Mammary epithelial cell (primary cell): ENCODE results near the gene PEX5L.

Source experiments
- CTCF ChIP-seq, 2 donors: IDR thresholded peaks in 1 of 2; conservative IDR thresholded peaks in 1 of 2; 2 replicates each; pipeline ENCODE4 v1.5.1; 2011 to 2012; ENCODE audit warnings: inconsistent platforms in 2 of 2, low read length in 2 of 2, mild to moderate bottlenecking in 2 of 2, control low read depth in 1 of 2, low read depth in 1 of 2; ENCODE audit not compliant: insufficient read depth in 1 of 2; ENCODE audit errors: extremely low read depth in 1 of 2
- EZH2 ChIP-seq: IDR thresholded peaks from 2 replicates; pipeline ENCODE4 v1.6.1; 2012; ENCODE audit warnings: low read length, inconsistent platforms, borderline replicate concordance

GRCh38 chr3:179829401-179829800 is 207.3 kb downstream of the PEX5L start:
- no peak for TF ChIP-seq EZH2
- no peak for TF ChIP-seq CTCF (conservative IDR thresholded peaks at IDR 0.05 in 1 of 2, IDR thresholded peaks at IDR 0.05 in 1 of 2; ENCODE audit: extremely low read depth in 1 of 2, insufficient read depth in 1 of 2, low read depth in 1 of 2, low read length in 2 of 2)
